Lower leg skin (tissue), 4 donors: Measurements from ENCODE around the gene LIPE. TPM values are rescaled to one million over a fixed set of nuclear protein-coding genes. Genes with fewer than 3 reads are reported as not detected.

Source experiments
- DNase-seq, 2 donors: peaks; one replicate each; pipeline ENCODE4 v3.0.0-alpha.2; 2019; ENCODE audit warnings: low spot score in 2 of 2
- H3K4me3 ChIP-seq: fragments of 200-600 bp; sonication (generic); 2 replicates; pipeline ENCODE4 v1.5.1; 2017; ENCODE audit warnings: mild to moderate bottlenecking, low read depth; ENCODE audit not compliant: poor library complexity, severe bottlenecking
- CTCF ChIP-seq, 3 donors: fragments of 450-650 bp; IDR thresholded peaks; one replicate each; pipeline ENCODE4 v1.5.1; 2016; ENCODE audit warnings: antibody characterized with exemption in 3 of 3, mild to moderate bottlenecking in 3 of 3, moderate library complexity in 2 of 3
- POLR2A ChIP-seq, 2 donors: fragments of 450-650 bp; IDR thresholded peaks; one replicate each; pipeline ENCODE4 v1.6.1; 2016 to 2017; ENCODE audit warnings: antibody characterized with exemption in 2 of 2, mild to moderate bottlenecking in 1 of 2, moderate library complexity in 1 of 2
- WGBS, 2 donors: methylation state at CpG; one replicate each; pipeline ENCODE4 v1.1.5; 2018; 5-methylcytosine and 5-hydroxymethylcytosine counted together
- intact Hi-C: fragments of 100-400 bp; cut with DNase I; formaldehyde crosslinking; loops from one replicate; pipeline ENCODE4 v1.15.0; 2023; ENCODE audit warnings: low total_unique reads
- total RNA-seq, 4 donors: library from RNA; depleted of rRNA; stranded (reverse); fragments of >200 nt; gene quantifications; one replicate each; pipeline ENCODE4 v1.1.0, GENCODE V29; 2016

Gene LIPE
- total RNA-seq, 4 donors from 2014 or later: 20.9 to 96.9 (median 55.9) TPM

GRCh38 chr19:42370068-42370520 lies 57.1 kb downstream of the LIPE start:
- TF ChIP-seq CTCF (IDR thresholded peaks at IDR 0.05): no peak
- no peak for TF ChIP-seq POLR2A (IDR thresholded peaks at IDR 0.05)
- intact Hi-C loops: no loop called here
- DNase-seq: no peak
- no peak overlapping the region for H3K4me3 ChIP-seq
- WGBS, 2 donors: 84 to 86% methylated on average over 8 to 9 of the region's 9 CpGs

- DNase-seq: no peak
- WGBS, 2 donors: 90 to 93% methylated on average over 27 of the region's 27 CpGs
- H3K4me3 ChIP-seq: no peak overlapping the region
- intact Hi-C loops: no loop called here
- TF ChIP-seq POLR2A (IDR thresholded peaks at IDR 0.05): no peak
- TF ChIP-seq CTCF (IDR thresholded peaks at IDR 0.05): no peak
These were observed 57.6 kb downstream of the LIPE start for GRCh38 chr19:42369433-42370067.

- intact Hi-C loops: no loop called here
- no peak overlapping the region for H3K4me3 ChIP-seq
- TF ChIP-seq CTCF (IDR thresholded peaks at IDR 0.05): no peak
- no peak for TF ChIP-seq POLR2A (IDR thresholded peaks at IDR 0.05)
- DNase-seq: no peak
- WGBS, 2 donors: 91 to 99% methylated on average over 15 of the region's 15 CpGs
These were observed 58.4 kb downstream of the LIPE start for GRCh38 chr19:42368765-42369164.

- no peak for DNase-seq
- 93% methylated on average over 11 of the region's 11 CpGs for whole genome bisulfite sequencing, 2 donors
- intact Hi-C loops: no loop called here
- H3K4me3 ChIP-seq: no peak overlapping the region
- TF ChIP-seq POLR2A (IDR thresholded peaks at IDR 0.05): no peak
These were observed 58.8 kb downstream of the LIPE start for GRCh38 chr19:42368360-42368759.

- WGBS, 2 donors: 92 to 97% methylated on average over 4 of the region's 4 CpGs
- intact Hi-C loops: no loop called here
- no peak for DNase-seq
- TF ChIP-seq POLR2A (IDR thresholded peaks at IDR 0.05): no peak
- TF ChIP-seq CTCF (IDR thresholded peaks at IDR 0.05): no peak
- H3K4me3 ChIP-seq: no peak overlapping the region
These were observed 59.3 kb downstream of the LIPE start for GRCh38 chr19:42367929-42368328.

GRCh38 chr19:42366673-42367072 lies 60.5 kb downstream of the LIPE start:
- H3K4me3 ChIP-seq: no peak overlapping the region
- no peak for DNase-seq
- 73 to 83% methylated on average over 1 of the region's 1 CpG for WGBS, 2 donors
- TF ChIP-seq CTCF (IDR thresholded peaks at IDR 0.05) (no peak), POLR2A (IDR thresholded peaks at IDR 0.05) (no peak)
- intact Hi-C loops: no loop called here
